Stimulated activated CD8-positive, alpha-beta memory T cell treated with anti-CD3 and anti-CD28 coated beads, Interleukin-12 subunit alpha, Interleukin-12 subunit beta, amount 100 ng/mL, for 1 hour (primary cell): ENCODE measurements around the gene CCDC170.
"Not testable (repeated sequence)": the region's sequence is repeated elsewhere in the genome, so short reads cannot be mapped to it uniquely, and the experiment has no call there.

ENCODE experiments used
- DNase-seq: peaks from one replicate; pipeline ENCODE4 v3.0.0-alpha.2; 2020; ENCODE audit warnings: low read depth

Gene CCDC170

DNA sequence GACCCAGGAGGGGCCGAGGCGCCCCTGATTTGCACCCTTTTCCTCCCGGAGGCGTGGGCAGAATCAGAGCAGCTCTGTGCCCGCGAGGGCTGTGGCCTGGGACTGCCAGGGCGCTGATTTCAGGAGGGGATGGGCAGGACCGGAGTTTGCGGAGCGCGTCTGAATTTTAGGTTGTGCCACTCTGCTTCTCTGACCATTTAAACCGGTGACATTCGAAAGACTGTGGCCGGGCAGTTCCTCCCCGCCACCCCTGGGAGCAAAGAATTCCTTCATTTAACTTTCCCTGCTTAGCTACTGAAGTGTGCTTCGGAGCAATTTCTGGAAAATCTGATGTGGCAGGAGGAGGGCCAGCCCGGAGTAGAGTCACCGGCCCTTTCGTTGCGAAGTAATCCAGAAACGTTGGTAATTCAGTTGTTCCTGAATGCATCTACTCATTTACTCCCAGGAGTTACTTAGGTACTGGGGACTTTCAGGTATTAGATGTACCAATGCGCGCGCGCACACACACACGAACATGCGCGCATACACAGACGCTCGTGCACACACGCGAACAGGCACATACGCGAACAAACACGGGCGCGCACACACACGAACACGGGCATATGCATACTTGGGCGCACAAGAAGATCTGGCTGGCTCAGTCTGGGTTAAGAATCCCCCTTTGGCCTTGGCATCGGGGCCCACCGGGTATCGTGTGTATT is 568 bp downstream of the CCDC170 start:
- no peak for DNase-seq

DNA sequence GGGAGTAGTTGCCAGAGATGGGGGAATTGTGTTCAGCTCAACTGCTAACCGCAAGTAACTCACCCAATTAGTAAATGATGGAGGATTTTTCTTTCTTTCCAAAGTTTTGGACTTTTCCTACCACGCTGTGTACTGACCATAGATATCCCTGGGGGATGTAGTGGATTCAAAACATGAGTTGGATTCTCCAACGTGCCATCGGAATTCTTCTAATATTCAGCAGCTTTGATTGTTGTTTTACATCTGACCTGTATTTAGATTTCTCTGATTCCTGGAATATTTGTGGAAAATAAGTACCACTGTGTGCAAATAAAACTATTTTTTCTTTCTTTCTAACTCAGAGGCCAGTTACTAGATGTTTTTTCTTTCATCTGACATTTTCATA is 1.1 kb downstream of the CCDC170 start:
- no peak for DNase-seq

DNA sequence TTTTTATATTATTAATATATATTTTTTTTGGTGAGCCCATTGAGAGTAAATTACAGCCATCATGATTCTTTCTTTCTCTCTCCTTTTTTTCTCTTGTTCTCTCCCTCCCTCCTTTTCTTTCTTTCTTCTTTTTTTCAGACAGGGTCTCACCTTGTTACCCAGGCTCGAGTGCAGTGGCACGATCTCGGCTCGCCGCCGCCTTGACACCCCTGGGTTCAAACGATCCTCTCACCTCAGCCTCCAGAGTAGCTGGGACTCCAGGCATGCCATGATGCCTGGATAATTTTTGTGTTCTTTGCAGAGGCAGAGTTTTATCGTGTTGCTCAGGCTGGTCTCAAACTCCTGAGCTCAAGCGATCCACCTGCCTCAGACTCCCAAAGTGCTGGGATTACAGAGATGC is 1.6 kb downstream of the CCDC170 start:
- no peak for DNase-seq

DNA sequence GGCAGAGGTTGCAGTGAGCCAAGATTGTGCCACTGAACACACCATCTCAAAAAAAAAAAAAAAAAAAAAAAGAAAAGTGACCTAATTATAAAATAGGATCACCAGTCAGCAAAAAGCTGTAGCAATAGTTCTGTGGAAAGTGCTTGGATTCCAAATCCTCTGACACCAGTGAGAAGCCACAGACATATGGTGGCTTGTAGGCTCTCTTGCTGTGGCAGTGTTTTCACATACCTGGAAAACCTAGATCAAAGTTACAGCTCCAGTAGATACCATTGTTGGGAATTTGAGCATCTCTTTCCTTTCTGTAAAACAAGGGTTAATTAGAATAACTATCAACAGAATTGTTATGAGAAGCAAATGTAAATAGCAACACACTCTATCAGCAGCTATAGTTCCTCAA is 4.1 kb downstream of the CCDC170 start:
- no peak for DNase-seq

DNA sequence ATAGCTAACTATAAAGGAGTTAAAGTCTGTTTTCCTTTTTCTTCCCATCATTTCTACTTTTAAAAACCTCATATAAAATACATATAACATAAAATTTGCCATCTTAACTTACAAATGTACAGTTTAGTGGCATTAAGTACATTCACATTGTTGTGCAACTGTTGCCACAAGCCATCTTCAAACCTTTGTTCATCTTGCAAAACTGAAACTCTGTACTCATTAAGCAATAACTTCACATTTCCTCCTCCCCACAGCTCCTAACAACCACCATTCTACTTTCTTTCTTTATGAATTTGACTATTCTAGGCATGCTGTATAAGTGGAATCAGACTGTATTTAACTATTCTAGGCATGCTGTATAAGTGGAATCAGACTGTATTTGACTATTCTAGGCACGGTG is 4.5 kb downstream of the CCDC170 start:
- no peak for DNase-seq

DNA sequence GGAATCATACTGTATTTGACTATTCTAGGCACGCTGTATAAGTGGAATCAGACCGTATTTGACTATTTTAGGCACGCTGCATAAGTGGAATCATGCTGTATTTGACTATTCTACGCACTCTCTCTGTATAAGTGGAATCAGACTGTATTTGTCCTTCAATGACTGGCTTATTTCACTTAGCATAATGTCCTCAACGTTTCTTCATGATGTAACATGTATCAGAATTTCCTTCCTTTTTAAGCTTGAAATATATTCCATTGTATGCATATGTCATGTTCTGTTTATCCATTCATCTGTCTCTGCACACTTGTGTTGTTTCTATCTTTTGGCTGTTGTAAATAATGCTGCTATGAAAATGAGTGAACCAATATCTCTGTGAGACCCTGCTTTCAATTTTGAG is 5.7 kb downstream of the CCDC170 start:
- DNase-seq, result no peak

DNA sequence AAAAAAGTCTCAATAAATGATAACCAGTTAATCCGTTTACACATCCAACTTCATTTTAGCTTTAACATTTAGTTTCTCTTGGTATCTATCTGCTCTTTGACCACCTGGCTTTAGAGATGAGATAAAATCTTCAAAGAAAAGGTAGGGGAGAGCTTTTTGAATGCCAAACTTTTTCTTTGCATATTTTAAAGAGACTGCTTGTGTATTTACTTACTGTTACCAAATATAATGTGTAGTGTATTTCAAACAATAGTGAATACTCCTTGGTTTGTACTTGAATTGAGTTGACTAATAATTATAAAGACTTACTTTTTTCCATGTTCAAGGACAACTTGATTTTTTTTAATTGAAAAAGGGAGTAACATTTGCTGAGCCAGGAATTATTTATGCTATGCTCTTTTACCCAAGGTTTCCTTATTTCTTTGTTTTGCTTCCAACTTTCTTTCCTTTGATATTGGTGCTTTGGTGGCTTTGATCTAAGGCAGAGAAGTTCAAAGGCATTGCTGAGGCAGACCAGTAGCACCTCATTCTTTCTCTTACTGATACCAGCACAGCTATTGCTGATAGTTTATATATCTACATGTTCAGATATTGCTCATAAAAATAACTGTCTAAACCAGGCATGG is 7.8 kb downstream of the CCDC170 start:
- DNase-seq, result no peak

DNA sequence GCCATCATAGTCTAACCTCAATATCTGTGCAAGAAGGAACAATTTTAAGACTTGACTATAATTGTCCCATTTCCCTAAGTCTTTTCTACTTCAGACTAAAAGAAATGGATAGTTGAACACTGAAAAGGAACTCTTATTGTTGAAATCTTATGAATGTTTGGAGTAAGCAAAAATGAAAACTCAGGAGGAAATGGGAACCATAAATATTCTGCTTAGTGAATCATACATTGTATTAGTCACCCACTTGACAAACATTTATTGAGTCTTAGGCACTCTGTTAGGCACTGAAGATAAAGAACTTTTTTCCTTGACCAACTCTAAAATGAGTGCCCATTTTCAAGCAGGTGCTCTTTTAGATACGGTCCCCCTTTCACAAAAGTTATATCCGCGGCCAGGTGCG is 8.7 kb downstream of the CCDC170 start:
- DNase-seq, result no peak

DNA sequence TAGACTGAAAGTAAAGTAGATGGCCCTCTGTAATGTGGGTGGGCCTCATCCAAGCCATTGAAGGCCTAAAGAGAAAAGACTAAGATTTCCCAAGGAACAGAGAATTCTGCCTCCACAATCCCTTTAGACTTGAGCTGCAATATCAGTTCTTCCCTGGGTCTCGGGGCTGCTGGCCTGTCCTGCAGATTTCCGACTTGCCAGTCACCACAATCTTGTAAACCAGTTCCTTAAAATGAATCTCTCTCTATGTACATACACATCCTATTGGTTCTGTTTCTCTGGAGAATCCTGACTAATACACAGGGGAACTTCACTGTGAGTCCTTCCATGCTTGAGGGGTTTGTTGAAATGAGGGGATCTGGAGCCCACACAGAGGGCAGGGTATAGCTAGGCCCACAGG is 12.9 kb downstream of the CCDC170 start:
- no peak for DNase-seq

DNA sequence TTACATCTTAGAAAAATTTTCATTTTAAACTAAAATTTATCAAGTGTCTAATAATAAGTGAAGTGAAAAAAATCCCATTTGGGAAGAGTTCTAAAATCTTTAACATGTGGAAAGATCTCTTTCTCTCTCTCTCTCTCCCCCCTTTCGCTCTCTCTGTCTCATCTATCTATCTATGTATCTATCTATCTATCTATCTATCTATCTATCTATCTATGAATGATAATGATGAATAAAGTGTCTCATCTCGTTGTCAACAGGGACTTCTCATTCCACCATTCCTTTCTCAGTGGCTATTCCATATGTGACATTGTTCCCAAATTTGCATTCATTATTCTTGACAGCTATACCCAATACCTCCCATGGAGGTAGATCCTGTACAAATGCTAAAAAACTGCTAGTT is 15.2 kb downstream of the CCDC170 start:
- no peak for DNase-seq

DNA sequence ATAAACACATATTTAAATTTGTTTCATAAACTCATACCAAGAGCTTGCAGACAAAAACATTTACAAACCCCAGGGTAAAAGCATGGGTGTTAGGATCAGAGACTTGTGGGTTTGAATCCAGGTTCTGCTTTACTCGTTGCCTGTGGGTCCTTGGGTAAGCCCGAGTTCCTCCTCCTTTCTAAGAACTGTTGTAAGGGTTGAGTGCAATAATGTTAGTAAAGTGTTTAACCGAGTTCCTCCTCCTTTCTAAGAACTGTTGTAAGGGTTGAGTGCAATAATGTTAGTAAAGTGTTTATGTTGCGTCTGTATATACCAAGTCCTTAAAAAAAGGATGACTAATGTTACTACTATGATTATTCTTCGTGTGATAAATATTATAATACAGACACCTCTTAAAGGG is 18.7 kb downstream of the CCDC170 start:
- DNase-seq, result no peak

DNA sequence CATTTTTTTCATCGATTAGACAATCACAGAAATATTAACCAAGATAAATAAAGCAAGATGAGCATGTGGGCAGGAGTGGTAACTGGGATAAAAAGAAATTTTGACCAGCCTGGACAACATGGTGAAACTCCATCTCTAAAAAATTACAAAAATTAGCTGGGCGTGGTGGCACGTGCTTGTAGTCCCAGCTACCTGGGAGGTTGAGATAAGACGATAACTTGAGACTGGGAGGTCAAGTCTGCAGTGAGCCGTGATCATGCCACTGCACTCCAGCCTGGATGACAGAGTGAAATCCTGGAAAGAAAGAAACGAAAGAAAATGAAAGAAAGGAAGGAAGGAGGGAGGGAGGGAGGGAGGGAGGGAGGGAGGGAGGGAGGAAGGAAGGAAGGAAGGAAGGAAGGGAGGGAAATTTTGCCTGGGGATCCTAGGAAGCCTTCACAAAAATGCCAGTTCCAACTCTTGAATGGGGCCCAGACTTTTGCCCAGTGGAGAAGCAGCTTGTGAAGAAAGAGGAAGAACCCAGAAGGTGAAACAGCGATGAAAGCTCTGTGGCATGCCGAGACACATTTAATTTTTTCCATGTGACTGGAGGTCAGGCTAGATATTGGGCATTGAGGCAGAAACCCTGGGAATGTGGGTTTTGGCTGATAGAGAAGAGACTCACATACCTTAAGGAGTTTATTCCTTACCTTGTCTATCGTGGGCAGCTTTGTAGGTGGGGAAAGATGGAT is 20.3 kb downstream of the CCDC170 start:
- no peak for DNase-seq

DNA sequence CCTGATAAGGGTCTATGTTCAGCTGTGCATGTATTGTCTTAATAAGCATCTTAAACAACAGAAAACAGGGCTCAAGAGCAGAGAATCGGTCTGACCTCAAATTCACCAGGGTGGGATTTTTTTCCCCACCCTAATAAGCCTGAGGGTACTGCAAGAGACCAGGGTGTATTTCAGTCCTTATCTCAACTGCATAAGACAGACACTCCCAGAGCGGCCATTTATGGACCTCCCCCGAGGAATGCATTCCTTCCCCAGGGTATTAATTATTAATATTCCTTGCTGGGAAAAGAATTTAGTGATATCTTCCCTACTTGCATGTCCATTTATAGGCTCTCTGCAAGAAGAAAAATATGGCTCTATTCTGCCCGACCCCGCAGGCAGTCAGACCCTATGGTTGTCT is 25.2 kb downstream of the CCDC170 start:
- DNase-seq, result not testable (repeated sequence)

DNA sequence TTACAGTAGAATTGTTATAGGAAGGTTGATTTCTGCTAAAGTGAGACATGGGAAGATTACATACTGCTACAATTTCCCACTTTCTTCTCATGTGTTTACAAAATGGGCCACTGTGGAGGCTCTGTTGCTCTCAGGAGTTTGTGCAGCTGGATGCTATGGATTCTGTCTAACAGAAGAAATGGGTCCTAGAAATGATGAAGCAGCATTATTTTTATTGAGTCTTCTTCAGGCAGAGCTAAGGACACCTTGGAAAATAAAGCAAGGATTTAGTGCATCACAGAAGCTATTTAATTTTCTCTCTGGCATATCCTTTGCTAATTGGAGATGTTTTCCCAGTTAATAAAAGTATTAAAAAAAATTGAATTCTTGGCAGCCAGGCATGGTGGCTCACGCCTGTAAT is 29.2 kb downstream of the CCDC170 start:
- no peak for DNase-seq

DNA sequence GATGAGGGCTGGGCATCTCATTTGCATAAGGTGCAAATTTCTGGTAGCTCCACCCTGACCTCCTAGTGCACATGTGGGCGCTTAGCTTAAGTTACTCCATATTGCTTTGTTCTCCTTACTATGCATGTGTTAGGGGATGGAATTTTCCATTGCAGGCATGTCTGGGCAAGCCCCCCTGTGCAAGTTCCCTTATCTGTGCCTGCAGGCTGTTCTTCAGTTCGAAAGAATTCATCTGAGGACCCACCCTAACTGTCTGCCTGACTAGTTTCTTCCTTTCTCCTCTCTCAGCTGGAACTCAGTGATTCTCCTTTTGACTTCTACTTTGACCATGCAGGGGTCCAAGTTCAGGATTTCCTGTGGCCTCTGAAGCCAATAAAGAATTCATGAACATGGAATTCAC is 30.2 kb downstream of the CCDC170 start:
- no peak for DNase-seq

DNA sequence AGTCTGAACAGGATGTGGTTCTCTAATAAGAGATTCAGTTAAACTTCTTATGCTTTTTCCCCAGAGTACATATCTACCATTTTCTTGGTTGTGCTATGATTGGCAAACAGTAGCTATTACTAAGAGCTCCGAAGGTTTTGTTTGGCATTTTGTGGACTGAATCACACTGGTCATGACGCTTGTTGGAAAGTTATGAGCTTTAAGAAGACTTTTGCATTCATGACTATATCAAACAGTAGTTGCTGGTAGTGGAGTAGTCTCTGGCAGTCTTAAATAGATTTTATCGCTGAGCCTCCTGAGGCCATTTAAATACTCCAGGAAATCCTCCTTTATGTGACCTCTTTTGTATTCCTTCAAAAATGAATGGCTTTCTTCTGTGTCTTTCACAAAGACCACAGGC is 40.8 kb downstream of the CCDC170 start:
- DNase-seq, result no peak

DNA sequence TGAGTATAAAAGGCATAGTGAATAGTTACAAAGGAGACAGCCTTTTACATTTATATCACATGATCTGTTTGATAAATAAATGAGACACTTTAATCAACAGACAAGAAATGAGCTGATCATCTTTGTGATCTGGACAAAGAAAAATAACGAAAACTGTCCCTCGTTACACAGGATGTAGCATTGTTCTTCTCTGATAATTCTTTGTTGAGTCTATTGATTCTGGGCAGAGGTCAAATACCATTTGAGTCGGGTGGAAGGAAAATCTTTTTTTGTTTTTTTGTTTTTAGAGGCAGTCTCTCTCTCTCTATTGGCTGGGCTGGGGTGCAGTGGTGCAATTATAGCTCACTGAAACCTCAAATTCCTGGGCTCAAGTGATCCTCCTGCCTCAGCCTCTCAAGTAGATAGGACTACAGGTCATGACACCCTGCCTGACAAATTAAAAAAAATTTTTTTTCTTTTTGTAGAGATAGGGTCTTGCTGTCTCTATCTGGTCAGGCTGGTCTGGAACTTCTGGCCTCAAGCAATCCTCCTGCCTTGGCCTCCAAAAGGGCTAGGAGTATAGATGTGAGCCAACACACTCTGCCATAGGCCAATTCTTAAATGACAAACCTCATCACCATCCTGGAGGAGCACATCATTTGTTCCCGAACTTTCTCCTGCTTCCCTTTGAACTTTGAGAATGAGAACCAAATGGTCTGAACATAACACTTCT is 41.8 kb downstream of the CCDC170 start:
- no peak for DNase-seq

DNA sequence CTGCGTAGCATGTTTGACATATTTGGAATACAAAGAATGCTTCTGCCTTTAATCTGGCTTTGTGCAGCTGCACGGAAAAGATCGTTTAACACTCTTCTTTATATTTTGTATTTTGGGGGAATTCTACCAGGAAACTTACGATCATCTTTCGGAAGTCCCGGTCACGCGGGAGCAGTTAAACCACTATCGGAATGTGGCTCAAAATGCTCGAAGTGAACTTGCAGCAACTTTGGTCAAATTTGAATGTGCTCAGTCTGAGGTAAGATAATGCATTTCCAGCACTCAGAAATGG is 42.3 kb downstream of the CCDC170 start:
- DNase-seq, result no peak

DNA sequence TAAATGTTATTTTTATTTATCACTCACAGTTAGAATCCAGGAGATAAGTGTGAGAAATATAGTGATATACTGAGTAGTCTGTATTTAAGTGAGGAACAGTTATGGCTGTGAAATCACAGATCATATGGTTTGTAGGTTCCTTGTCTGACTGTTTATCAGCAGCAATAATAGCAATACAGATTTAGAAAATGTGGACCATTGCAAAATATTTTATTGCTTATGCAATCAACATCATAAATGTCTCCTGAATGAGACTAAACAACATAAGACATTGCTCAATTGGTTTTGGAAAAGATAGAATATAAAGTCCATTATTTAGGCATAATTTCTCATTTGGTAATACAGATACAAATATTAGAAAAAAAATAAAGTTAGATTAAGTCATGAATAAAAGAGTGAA is 43.7 kb downstream of the CCDC170 start:
- DNase-seq, result no peak

DNA sequence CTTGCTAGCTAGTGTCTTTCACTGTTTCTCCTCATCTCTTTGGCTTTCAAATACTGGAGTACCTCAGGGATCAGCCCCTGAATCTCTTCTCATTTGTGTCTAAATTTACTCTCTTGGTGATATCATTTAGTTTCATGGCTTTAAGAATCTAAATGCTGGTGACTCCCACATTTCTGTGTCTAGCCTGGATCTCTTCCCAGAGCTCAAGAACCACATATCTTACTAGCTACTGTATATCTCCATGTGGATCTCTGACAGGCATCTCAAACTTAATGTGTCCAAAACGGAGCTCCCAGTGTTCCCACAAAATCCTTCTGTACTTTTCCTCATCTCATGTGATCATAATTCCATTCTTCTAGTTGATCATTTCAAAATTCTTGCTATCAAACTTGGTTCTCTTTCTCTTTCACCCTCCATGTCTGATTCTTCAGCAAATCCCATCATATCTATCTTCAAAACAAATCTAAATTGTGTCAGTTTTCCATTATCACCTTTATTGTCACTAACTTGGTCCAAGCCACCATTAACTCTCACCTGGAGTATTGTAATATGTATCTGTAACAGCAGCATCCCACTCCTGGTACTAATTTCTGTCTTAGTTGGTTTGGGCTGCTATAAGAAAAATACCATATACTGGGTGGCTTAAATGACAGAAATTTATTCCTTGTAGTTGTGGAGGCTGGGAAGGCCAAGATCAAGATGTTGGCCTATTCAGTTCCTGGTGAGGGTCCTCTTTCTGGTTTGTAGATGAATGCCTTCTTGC is 45.9 kb downstream of the CCDC170 start:
- no peak for DNase-seq

DNA sequence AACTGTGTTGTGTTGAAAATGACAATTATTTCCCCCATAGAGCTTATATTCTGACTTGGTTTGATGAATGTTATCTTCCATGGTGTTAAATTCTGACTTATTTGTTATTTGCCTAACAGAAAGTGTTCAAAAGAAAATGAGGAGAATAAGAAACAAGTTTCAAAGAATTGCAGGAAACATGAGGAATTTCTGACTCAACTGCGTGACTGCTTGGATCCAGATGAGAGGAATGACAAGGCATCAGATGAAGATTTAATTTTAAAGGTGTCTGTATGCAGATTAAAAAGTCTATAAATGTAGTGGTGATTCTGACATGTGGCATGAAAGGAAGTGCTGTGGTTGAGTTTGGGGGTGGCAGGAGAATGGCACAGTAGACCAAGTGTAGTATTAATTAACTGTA is 50.6 kb downstream of the CCDC170 start:
- DNase-seq, result no peak

DNA sequence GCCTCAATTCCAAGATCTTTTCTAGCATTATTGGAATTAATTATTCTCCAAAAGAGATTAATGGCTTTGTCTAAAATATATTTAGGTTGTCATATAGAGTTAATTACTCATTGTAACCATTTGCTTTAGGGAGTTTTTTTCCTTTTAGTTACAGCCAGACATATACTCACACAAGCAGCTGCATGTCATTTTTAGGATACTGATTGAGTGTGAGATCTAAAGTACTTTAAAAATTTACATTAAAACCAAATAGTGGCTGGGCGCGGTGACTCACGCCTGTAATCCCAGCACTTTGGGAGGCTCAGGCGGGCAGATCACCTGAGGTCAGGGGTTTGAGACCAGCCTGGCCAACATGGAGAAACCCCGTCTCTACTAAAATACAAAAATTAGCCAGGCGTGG is 51.1 kb downstream of the CCDC170 start:
- not testable (repeated sequence) for DNase-seq
